Thyroid gland (tissue), 4 donors: ENCODE measurements around the gene SPI1.

Experiments used
- CTCF ChIP-seq, 6 experiments: fragments of 200-600 bp in 3 of 6; fragments of 450-650 bp in 3 of 6; sonication (generic) in 3 of 6; IDR thresholded peaks; one replicate each; pipeline ENCODE4 v1.5.1; 2016 to 2019; ENCODE audit warnings: antibody characterized with exemption in 6 of 6, mild to moderate bottlenecking in 2 of 6, inconsistent platforms in 1 of 6, moderate library complexity in 1 of 6
- POLR2A ChIP-seq, 2 donors: fragments of 450-650 bp; IDR thresholded peaks; one replicate each; pipeline ENCODE4 v1.6.1; 2017; ENCODE audit warnings: antibody characterized with exemption in 2 of 2, mild to moderate bottlenecking in 2 of 2, moderate library complexity in 1 of 2

- TF ChIP-seq CTCF (IDR thresholded peaks at IDR 0.05) (no peak), POLR2A (IDR thresholded peaks at IDR 0.05) (no peak)
Observed at GRCh38 chr11:47329987-47330931, 48.1 kb downstream of the SPI1 start.
